KOPT-K1 (cell line): ENCODE data around the gene CCDC78.

Source experiments
- H3K27ac ChIP-seq: fragments of 200-600 bp; sonication (generic); 2 replicates; pipeline ENCODE4 v1.5.1; 2016; ENCODE audit warnings: antibody characterized with exemption, mild to moderate bottlenecking, low read depth, low read length; ENCODE audit not compliant: poor library complexity, severe bottlenecking
- H3K36me3 ChIP-seq: fragments of 200-600 bp; sonication (generic); 2 replicates; pipeline ENCODE4 v1.5.1; 2017; ENCODE audit warnings: antibody characterized with exemption, mild to moderate bottlenecking, low read length, moderate library complexity; ENCODE audit not compliant: insufficient read depth
- H3K9me3 ChIP-seq: fragments of 200-600 bp; sonication (generic); 2 replicates; pipeline ENCODE4 v1.5.1; 2017; ENCODE audit warnings: antibody characterized with exemption, low read length, mild to moderate bottlenecking; ENCODE audit not compliant: insufficient read depth, poor library complexity, severe bottlenecking

CCDC78 gene

GRCh38 chr16:705431-706188 lies 20.6 kb downstream of the CCDC78 start, which contains the start of gene FBXL16:
FBXL16 (minus strand) TSS chr16:705801; CDS start chr16:697405, 8,396 bp downstream.
- no peak within 1 kb of the TSS for H3K27ac ChIP-seq
- no peaks in the 10 kb centered on the region for H3K9me3 ChIP-seq
- no peaks in the 10 kb centered on the region for H3K36me3 ChIP-seq

GRCh38 chr16:704552-705380 lies 21.5 kb downstream of the CCDC78 start:
- Histone ChIP-seq H3K36me3 (no peaks in the 10 kb centered on the region), H3K27ac (no peak overlapping the region), H3K9me3 (no peaks in the 10 kb centered on the region)

- Histone ChIP-seq H3K27ac (no peak overlapping the region), H3K36me3 (no peaks in the 10 kb centered on the region), H3K9me3 (no peaks in the 10 kb centered on the region)
These were observed 22.2 kb downstream of the CCDC78 start for GRCh38 chr16:704047-704446.

- Histone ChIP-seq H3K9me3 (no peaks in the 10 kb centered on the region), H3K36me3 (no peaks in the 10 kb centered on the region), H3K27ac (no peak overlapping the region)
These were observed 22.8 kb downstream of the CCDC78 start for GRCh38 chr16:703406-703805.

- H3K36me3 ChIP-seq, result no peaks in the 10 kb centered on the region
- H3K9me3 ChIP-seq, result no peaks in the 10 kb centered on the region
- no peak overlapping the region for H3K27ac ChIP-seq
These were observed 23.9 kb downstream of the CCDC78 start for GRCh38 chr16:702341-702740.

- Histone ChIP-seq H3K27ac (no peak overlapping the region), H3K36me3 (no peaks in the 10 kb centered on the region), H3K9me3 (no peaks in the 10 kb centered on the region)
These were observed 25.3 kb downstream of the CCDC78 start for GRCh38 chr16:700684-701584.

- H3K27ac ChIP-seq, result no peak overlapping the region
- H3K9me3 ChIP-seq, result no peaks in the 10 kb centered on the region
- no peaks in the 10 kb centered on the region for H3K36me3 ChIP-seq
These were observed 27.2 kb downstream of the CCDC78 start for GRCh38 chr16:698911-699671.

GRCh38 chr16:695355-696089 lies 30.7 kb downstream of the CCDC78 start:
- Histone ChIP-seq H3K27ac (no peak overlapping the region), H3K9me3 (no peaks in the 10 kb centered on the region)

GRCh38 chr16:694863-695354 lies 31.3 kb downstream of the CCDC78 start:
- Histone ChIP-seq H3K27ac (no peak overlapping the region), H3K9me3 (no peaks in the 10 kb centered on the region), H3K36me3 (no peaks in the 10 kb centered on the region)

More at GRCh38 chr16:695355-696089, 30.7 kb downstream of the CCDC78 start:
- no peaks in the 10 kb centered on the region for H3K36me3 ChIP-seq

- H3K9me3 ChIP-seq, result no peaks in the 10 kb centered on the region
- no peak overlapping the region for H3K27ac ChIP-seq
- no peaks in the 10 kb centered on the region for H3K36me3 ChIP-seq
These were observed 31.9 kb downstream of the CCDC78 start for GRCh38 chr16:694187-694862.

GRCh38 chr16:693766-694165 lies 32.5 kb downstream of the CCDC78 start:
- H3K27ac ChIP-seq, result no peak overlapping the region
- H3K9me3 ChIP-seq, result no peaks in the 10 kb centered on the region
- H3K36me3 ChIP-seq, result no peaks in the 10 kb centered on the region

- H3K36me3 ChIP-seq, result no peaks in the 10 kb centered on the region
- no peaks in the 10 kb centered on the region for H3K9me3 ChIP-seq
- no peak overlapping the region for H3K27ac ChIP-seq
These were observed 32.9 kb downstream of the CCDC78 start for GRCh38 chr16:693364-693763.
